Mesenchymal stem cell (in vitro differentiated cells and primary cell): ENCODE measurements around the gene F8.
"Not testable (repeated sequence)": the region's sequence is repeated elsewhere in the genome, so short reads cannot be mapped to it uniquely, and the experiment has no call there.

ENCODE experiments used
- DNase-seq: peaks from one replicate; pipeline ENCODE4 v3.0.0-alpha.2; 2013
- H2AFZ ChIP-seq: one replicate; pipeline ENCODE4 v1.6.1; 2013; ENCODE audit warnings: low read depth, mild to moderate bottlenecking, control low read depth, inconsistent platforms, low read length, moderate library complexity
- H2AK5ac ChIP-seq: 2 replicates; pipeline ENCODE4 v1.6.1; 2013; ENCODE audit warnings: low read length, moderate library complexity, mild to moderate bottlenecking, inconsistent platforms; ENCODE audit not compliant: severe bottlenecking
- H2BK120ac ChIP-seq: one replicate; pipeline ENCODE4 v1.6.1; 2013; ENCODE audit warnings: low read depth, mild to moderate bottlenecking, inconsistent platforms, low read length, moderate library complexity
- H2BK12ac ChIP-seq, 2 experiments: one replicate each; pipeline ENCODE4 v1.6.1; 2013; ENCODE audit warnings: inconsistent platforms in 2 of 2, low read length in 2 of 2, mild to moderate bottlenecking in 2 of 2, moderate library complexity in 2 of 2, control low read depth in 1 of 2
- H2BK15ac ChIP-seq: one replicate; pipeline ENCODE4 v1.6.1; 2013; ENCODE audit warnings: mild to moderate bottlenecking, low read depth, inconsistent platforms; ENCODE audit not compliant: poor library complexity, severe bottlenecking
- H2BK5ac ChIP-seq: 2 replicates; pipeline ENCODE4 v1.6.1; 2013; ENCODE audit warnings: low read depth, mild to moderate bottlenecking, low read length, control low read depth, inconsistent platforms; ENCODE audit not compliant: poor library complexity, severe bottlenecking
- H3K14ac ChIP-seq, 2 experiments: one replicate each; pipeline ENCODE4 v1.6.1; 2013; ENCODE audit warnings: inconsistent platforms in 2 of 2, low read length in 2 of 2, control low read depth in 1 of 2, mild to moderate bottlenecking in 1 of 2, moderate library complexity in 1 of 2
- H3K18ac ChIP-seq, 2 experiments: one replicate each; pipeline ENCODE4 v1.6.1; 2013; ENCODE audit warnings: inconsistent platforms in 2 of 2, low read length in 2 of 2, control low read depth in 1 of 2, low read depth in 1 of 2, mild to moderate bottlenecking in 1 of 2
- H3K23ac ChIP-seq, 2 experiments: one replicate each; pipeline ENCODE4 v1.6.1; 2013; ENCODE audit warnings: inconsistent platforms in 2 of 2, low read length in 2 of 2, mild to moderate bottlenecking in 2 of 2, moderate library complexity in 2 of 2, control low read depth in 1 of 2
- H3K27ac ChIP-seq: 2 replicates; pipeline ENCODE4 v1.5.1; 2013; ENCODE audit warnings: mild to moderate bottlenecking, moderate library complexity, low read length, control low read depth, inconsistent platforms; ENCODE audit not compliant: poor library complexity, severe bottlenecking
- H3K27me3 ChIP-seq, 2 experiments: 2 replicates each; pipeline versions ENCODE4 v1.6.1 to v1.7.0; 2013; ENCODE audit warnings: low read length in 2 of 2, mild to moderate bottlenecking in 2 of 2, moderate library complexity in 2 of 2, control low read depth in 1 of 2, inconsistent platforms in 1 of 2; ENCODE audit not compliant: control insufficient read depth in 1 of 2, insufficient read depth in 1 of 2
- H3K36me3 ChIP-seq, 2 experiments: 2 replicates each; pipeline versions ENCODE4 v1.6.1 to v1.7.0; 2013; ENCODE audit warnings: low read length in 2 of 2, control low read depth in 1 of 2, inconsistent platforms in 1 of 2, low read depth in 1 of 2, mild to moderate bottlenecking in 1 of 2; ENCODE audit not compliant: insufficient read depth in 2 of 2, control insufficient read depth in 1 of 2
- H3K4ac ChIP-seq, 2 experiments: one replicate each; pipeline ENCODE4 v1.6.1; 2013; ENCODE audit warnings: inconsistent platforms in 2 of 2, low read length in 2 of 2, mild to moderate bottlenecking in 2 of 2, moderate library complexity in 2 of 2, control low read depth in 1 of 2, low read depth in 1 of 2
- H3K4me1 ChIP-seq: 2 replicates; pipeline ENCODE4 v1.6.1; 2013; ENCODE audit warnings: low read depth, low read length, control low read depth; ENCODE audit not compliant: control insufficient read depth, insufficient read depth
- H3K4me2 ChIP-seq: 2 replicates; pipeline ENCODE4 v1.6.1; 2013; ENCODE audit warnings: low read length, mild to moderate bottlenecking, inconsistent platforms; ENCODE audit not compliant: poor library complexity, severe bottlenecking
- H3K4me3 ChIP-seq, 2 experiments: 2 replicates each; pipeline versions ENCODE4 v1.5.1 to v1.7.0; 2013; ENCODE audit warnings: low read length in 2 of 2, mild to moderate bottlenecking in 2 of 2, control low read depth in 1 of 2, low read depth in 1 of 2; ENCODE audit not compliant: insufficient read depth in 1 of 2
- H3K79me1 ChIP-seq: replicated peaks from 2 replicates; pipeline ENCODE4 v1.6.1; 2013; ENCODE audit warnings: mild to moderate bottlenecking, control low read depth, low read length, inconsistent platforms; ENCODE audit not compliant: poor library complexity, severe bottlenecking
- H3K9ac ChIP-seq: 2 replicates; pipeline ENCODE4 v1.7.0; 2013; ENCODE audit warnings: mild to moderate bottlenecking, low read length, moderate library complexity
- H3K9me3 ChIP-seq: 2 replicates; pipeline ENCODE4 v1.7.0; 2013; ENCODE audit warnings: mild to moderate bottlenecking, low read length; ENCODE audit not compliant: control insufficient read depth
- H4K8ac ChIP-seq: one replicate; pipeline ENCODE4 v1.6.1; 2013; ENCODE audit warnings: inconsistent platforms, mild to moderate bottlenecking, low read length, moderate library complexity
- H4K91ac ChIP-seq: one replicate; pipeline ENCODE4 v1.6.1; 2013; ENCODE audit warnings: mild to moderate bottlenecking, low read length, inconsistent platforms
- whole genome bisulfite sequencing: methylation state at CpG from one replicate; pipeline ENCODE4 v1.1.7; 2013; ENCODE audit warnings: mixed read lengths; 5-methylcytosine and 5-hydroxymethylcytosine counted together

Gene F8

DNA sequence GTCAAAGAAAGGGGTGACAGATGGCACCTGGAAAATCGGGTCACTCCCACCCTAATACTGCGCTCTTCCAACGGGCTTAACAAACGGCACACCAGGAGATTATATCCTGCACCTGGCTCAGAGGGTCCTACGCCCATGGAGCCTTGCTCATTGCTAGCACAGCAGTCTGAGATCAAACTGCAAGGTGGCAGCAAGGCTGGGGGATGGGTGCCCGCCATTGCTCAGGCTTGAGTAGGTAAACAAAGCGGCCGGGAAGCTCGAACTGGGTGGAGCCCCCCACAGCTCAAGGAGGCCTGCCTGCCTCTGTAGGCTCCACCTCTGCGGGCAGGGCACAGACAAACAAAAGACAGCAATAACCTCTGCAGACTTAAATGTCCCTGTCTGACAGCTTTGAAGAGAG lies 83.3 kb downstream of the F8 start:
- H2AK5ac ChIP-seq, H2BK5ac ChIP-seq, H3K18ac ChIP-seq, H2BK12ac ChIP-seq, H3K4ac ChIP-seq, H2BK120ac ChIP-seq, H3K36me3 ChIP-seq, H4K8ac ChIP-seq, H3K4me1 ChIP-seq, H3K27me3 ChIP-seq, H3K4me2 ChIP-seq, H3K27ac ChIP-seq, H2AFZ ChIP-seq, H3K79me1 ChIP-seq, H4K91ac ChIP-seq, H3K9ac ChIP-seq, H3K4me3 ChIP-seq, H2BK15ac ChIP-seq, H3K23ac ChIP-seq, H3K9me3 ChIP-seq, DNase-seq, H3K14ac ChIP-seq: not testable (repeated sequence)
- 93% methylated on average over 6 of the region's 10 CpGs for WGBS

DNA sequence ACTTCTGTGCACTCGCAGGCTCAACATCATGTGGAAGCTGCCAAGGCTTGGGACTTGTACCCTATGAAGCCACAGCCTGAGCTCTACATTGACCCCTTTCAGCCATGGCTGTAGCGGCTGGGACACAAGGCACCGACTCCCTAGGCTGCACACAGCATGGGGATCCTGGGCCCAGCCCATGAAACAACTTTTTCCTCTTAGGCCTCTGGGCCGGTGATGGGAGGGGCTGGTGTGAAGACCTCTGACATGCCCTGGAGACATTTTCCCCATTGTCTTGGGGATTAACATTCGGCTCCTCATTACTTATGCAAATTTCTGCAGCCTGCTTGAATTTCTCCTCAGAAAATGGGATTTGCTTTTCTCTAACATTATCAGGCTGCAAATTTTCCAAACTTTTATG lies 97.8 kb downstream of the F8 start:
- H2AFZ ChIP-seq, H3K27ac ChIP-seq, H2BK5ac ChIP-seq, H3K18ac ChIP-seq, H3K4me1 ChIP-seq, H3K4me2 ChIP-seq, H2BK120ac ChIP-seq, DNase-seq, H3K36me3 ChIP-seq, H3K4me3 ChIP-seq, H3K27me3 ChIP-seq, H3K9ac ChIP-seq, H2AK5ac ChIP-seq, H3K79me1 ChIP-seq, H3K4ac ChIP-seq, H3K23ac ChIP-seq, H4K91ac ChIP-seq, H3K14ac ChIP-seq, H4K8ac ChIP-seq, H2BK15ac ChIP-seq, H2BK12ac ChIP-seq: not testable (repeated sequence)
- H3K9me3 ChIP-seq: peaks cover 11% of the 10 kb centered on the region
- 93% methylated on average over 5 of the region's 5 CpGs for WGBS

DNA sequence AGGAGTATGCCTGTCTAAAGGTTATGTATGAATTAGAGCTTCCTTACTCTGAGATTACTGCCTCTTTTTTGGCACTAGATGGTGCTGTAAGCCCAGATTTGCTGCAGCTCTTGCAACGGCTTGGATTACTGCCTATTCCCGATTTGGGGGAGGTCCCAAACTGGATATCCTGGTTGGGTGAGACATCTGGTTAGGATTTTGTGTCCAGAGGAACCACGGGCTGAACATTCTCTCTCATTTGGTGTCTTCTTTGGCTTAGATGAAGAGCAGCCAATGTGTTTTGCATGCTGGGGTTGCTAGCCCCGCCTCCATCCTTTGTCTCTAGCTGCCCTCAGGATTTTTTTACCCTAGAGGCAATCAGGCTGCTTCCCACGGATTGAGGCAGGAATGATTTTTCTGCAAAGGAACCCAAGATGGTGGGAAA lies 104.5 kb downstream of the F8 start:
- H2BK12ac ChIP-seq: no peak overlapping the region
- WGBS: 4% methylated on average over 4 of the region's 5 CpGs
- H3K79me1 ChIP-seq: no peaks in the 10 kb centered on the region
- no peaks in the 10 kb centered on the region for H3K9me3 ChIP-seq
- peak overlapping the region; percentile 34 for H3K4me2 ChIP-seq
- DNase-seq: peak; percentile 86
- H3K4ac ChIP-seq: no peak overlapping the region
- no peak overlapping the region for H4K8ac ChIP-seq
- no peak overlapping the region for H4K91ac ChIP-seq
- no peak overlapping the region for H2BK15ac ChIP-seq
- no peak overlapping the region for H2AK5ac ChIP-seq
- peak overlapping the region; percentile 32 for H3K9ac ChIP-seq
- peak overlapping the region in 1 of 2 experiments; percentile 54 for H3K4me3 ChIP-seq
- H2AFZ ChIP-seq: no peak overlapping the region
- H3K4me1 ChIP-seq: no peaks in the 10 kb centered on the region
- H2BK5ac ChIP-seq: no peak overlapping the region
- no peaks in the 10 kb centered on the region for H3K36me3 ChIP-seq
- H2BK120ac ChIP-seq: no peak overlapping the region
- no peak overlapping the region for H3K14ac ChIP-seq
- no peak overlapping the region for H3K18ac ChIP-seq
- no peaks in the 10 kb centered on the region for H3K27me3 ChIP-seq
- H3K27ac ChIP-seq: no peak overlapping the region
- H3K23ac ChIP-seq: no peak overlapping the region

DNA sequence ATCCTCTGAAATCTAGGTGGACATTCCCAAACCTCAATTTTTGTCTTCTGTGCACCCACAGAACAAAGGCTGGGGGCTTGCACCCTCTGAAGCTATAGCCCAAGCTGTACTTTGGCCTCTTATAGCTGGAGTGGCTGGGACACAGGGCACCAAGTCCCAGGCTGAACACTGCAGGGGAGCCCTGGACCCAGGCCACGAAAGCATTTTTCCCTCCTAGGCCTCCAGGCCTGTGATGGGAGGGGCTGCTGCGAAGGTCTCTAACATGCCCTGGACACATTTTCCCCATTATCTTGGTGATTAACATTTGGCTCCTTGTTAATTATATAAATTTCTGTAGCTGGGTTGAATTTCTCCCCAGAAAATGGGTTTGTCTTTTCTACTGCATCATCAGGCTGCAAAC lies 108.5 kb downstream of the F8 start:
- Histone ChIP-seq H4K91ac (no peak overlapping the region), H3K9ac (no peak overlapping the region), H2BK15ac (no peak overlapping the region), H3K23ac (no peak overlapping the region), H2BK5ac (no peak overlapping the region), H3K27me3 (no peaks in the 10 kb centered on the region), H3K4me1 (no peaks in the 10 kb centered on the region), H3K79me1 (no peaks in the 10 kb centered on the region), H2BK12ac (no peak overlapping the region), H3K9me3 (peaks cover 14% of the 10 kb centered on the region), H3K18ac (no peak overlapping the region), H3K36me3 (no peaks in the 10 kb centered on the region), H3K4me3 (no peak overlapping the region), H2BK120ac (no peak overlapping the region), H3K4ac (no peak overlapping the region), H2AFZ (no peak overlapping the region), H4K8ac (no peak overlapping the region), H2AK5ac (no peak overlapping the region), H3K4me2 (no peak overlapping the region), H3K27ac (no peak overlapping the region), H3K14ac (no peak overlapping the region)
- WGBS: no CpG with 5 or more reads among the region's 2 CpGs
- no peak for DNase-seq
